ENCODE results near the gene HOXD12.

- no peak for TF ChIP-seq CTCF (IDR thresholded peaks at IDR 0.05)
- no peak for TF ChIP-seq POLR2A (IDR thresholded peaks at IDR 0.05)
Observed at GRCh38 chr2:176150584-176151441, 51.2 kb downstream of the HOXD12 start.

Data from stomach (tissue), 4 donors.